ENCODE results near the gene MARCHF4.

MARCHF4 gene

GRCh38 chr2:216350214-216350791, 22.0 kb downstream of the MARCHF4 start:
- DNase-seq, result no peak

DNA sequence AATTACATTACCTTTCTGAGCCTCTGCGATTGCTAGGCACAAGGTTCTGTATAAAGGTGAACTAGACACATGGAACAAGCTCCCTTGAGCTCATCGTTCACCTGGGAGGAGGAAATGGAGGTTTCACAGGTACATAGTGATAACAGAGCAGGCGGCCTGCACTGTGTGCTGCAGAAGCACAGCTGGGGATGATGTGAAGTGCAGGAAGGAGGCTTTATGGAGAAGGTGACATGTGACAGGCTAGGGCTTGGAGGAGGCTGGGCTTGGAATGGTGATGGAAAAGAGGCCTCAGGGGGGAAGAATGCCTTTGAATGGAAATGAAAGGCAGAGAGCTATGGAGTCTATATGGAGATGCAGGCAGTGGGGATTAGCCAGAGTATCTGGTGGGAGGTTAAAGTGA, 22.9 kb downstream of the MARCHF4 start:
- no peak for DNase-seq

GRCh38 chr2:216348756-216349308, 23.5 kb downstream of the MARCHF4 start:
- DNase-seq, result no peak

DNA sequence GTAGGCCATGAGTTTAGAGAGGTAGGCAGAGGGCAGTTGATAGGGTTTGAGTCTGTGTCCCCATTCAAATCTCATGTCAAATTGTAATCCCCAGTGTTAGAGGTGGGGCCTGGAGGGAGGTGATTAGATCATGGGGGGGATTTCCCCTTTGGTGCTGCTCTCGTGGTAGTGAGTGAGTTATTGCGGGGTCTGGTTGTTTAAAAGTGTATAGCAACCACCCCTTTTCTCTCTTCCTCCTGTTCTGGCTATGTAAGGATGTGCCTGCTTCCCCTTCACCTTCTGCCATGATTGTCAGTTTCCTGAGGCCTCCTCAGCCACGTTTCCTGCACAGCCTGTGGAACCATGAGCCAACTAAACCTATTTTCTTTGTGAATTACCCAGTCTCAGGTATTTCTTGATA, 25.5 kb downstream of the MARCHF4 start:
- DNase-seq, result peak in 1 of 4 experiments; percentile 8

DNA sequence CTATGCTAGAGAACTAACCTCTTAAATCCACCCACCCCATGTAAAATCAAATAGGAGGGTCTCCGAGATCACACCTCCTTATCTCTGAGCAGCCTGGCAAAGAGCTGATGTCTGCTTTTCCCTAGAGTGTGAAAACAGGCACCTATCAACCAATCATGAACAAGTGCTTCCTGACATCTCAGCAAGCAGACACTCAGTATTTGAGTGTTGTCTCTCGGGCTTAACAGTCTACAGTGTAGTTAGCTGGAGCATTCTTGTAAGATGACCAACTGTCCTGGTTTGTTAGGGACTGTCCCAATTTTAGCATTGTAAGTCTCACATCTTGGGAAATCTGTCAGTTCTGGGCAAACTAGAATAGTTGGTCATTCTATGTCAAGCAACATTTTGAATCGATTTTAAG, 26.4 kb downstream of the MARCHF4 start:
- no peak for DNase-seq

- DNase-seq, result no peak
Measured at GRCh38 chr2:216344950-216345300, 27.4 kb downstream of the MARCHF4 start.

GRCh38 chr2:216344206-216344949, 27.9 kb downstream of the MARCHF4 start:
- DNase-seq, result no peak

GRCh38 chr2:216343221-216343980, 28.9 kb downstream of the MARCHF4 start:
- no peak for DNase-seq

- DNase-seq, result no peak
Measured at GRCh38 chr2:216341121-216341520, 31.2 kb downstream of the MARCHF4 start.

- DNase-seq, result no peak
Measured at GRCh38 chr2:216340280-216340631, 32.0 kb downstream of the MARCHF4 start.

- no peak for DNase-seq
Measured at GRCh38 chr2:216339456-216340279, 32.6 kb downstream of the MARCHF4 start.

DNA sequence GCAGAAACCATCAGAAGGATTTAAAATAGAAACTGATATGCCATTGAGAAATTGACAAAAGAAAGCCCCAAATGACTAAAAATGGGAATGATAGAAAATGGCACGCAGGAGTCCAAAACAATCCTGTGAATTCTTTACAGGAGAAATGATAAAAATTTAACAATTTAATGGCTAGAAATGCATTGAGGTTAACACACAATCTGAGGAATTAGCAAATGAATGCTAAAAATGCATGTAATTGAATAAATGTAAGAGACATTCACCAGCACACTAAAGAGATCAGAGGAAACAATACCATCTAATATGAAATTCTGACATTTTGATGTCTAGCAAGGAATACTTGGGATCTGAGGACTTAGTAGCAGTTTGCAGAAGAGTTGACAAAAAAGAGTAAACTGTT, 37.0 kb downstream of the MARCHF4 start:
- no peak for DNase-seq

GRCh38 chr2:216328347-216328746, 43.9 kb downstream of the MARCHF4 start:
- DNase-seq, result peak in 2 of 4 experiments; percentile 17 to 29

GRCh38 chr2:216327447-216327935, 44.8 kb downstream of the MARCHF4 start:
- no peak for DNase-seq
